Measurements from ENCODE around the gene MRFAP1L1. TPM values are rescaled to one million over a fixed set of nuclear protein-coding genes. Genes with fewer than 3 reads are reported as not detected.

Gene MRFAP1L1
- total and polyA plus RNA-seq, 8 donors, result 12.4 to 39.8 (median 21.5) TPM

DNA sequence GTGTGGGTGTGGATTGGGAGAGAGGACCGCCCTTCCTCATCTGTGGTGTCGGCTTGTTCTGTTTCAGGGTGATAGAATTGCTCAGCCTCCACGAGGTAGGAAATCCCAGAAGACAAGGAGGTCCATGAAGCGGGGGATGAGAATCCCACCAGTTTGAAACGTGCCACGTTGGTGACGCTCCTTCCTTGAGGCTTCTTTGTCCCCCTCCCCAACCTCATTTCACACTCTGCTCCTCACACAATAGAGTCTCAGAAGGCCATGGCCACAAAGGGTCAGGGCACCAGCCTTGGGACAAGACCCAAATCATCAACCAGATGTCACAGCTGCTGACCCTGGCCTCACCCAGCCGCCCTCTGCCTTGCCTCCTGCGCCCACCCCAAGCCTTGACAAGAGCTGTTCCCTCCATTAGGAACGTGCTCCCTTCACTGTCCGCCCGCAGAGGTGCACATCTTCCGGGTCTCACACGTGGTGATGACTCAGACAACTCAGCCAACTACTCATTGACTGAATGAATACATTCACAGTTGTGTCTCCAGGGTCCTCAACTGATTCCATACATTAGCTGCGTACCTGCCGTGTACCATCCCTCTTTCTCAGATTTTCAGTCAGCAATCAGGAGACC, 24.6 kb upstream of the MRFAP1L1 start:
- Histone ChIP-seq H3K4me1 (no peaks in the 10 kb centered on the region), H3K36me3 (no peaks in the 10 kb centered on the region), H3K27me3 (no peaks in the 10 kb centered on the region), H3K4me3 (no peak overlapping the region), H3K9me3 (no peaks in the 10 kb centered on the region), H3K27ac (no peak overlapping the region)
- DNase-seq (peak in 1 of 6 donors; percentile 47), FAIRE-seq (no peak), ATAC-seq (no peak)
- WGBS, 2 donors, result 73 to 81% methylated on average over 16 of the region's 16 CpGs
- TF ChIP-seq, protein P1, sequence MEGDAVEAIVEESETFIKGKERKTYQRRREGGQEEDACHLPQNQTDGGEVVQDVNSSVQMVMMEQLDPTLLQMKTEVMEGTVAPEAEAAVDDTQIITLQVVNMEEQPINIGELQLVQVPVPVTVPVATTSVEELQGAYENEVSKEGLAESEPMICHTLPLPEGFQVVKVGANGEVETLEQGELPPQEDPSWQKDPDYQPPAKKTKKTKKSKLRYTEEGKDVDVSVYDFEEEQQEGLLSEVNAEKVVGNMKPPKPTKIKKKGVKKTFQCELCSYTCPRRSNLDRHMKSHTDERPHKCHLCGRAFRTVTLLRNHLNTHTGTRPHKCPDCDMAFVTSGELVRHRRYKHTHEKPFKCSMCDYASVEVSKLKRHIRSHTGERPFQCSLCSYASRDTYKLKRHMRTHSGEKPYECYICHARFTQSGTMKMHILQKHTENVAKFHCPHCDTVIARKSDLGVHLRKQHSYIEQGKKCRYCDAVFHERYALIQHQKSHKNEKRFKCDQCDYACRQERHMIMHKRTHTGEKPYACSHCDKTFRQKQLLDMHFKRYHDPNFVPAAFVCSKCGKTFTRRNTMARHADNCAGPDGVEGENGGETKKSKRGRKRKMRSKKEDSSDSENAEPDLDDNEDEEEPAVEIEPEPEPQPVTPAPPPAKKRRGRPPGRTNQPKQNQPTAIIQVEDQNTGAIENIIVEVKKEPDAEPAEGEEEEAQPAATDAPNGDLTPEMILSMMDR (IDR thresholded peaks at IDR 0.05), result no peak
- intact Hi-C loops (cut with DNase I), result no loop called here

DNA sequence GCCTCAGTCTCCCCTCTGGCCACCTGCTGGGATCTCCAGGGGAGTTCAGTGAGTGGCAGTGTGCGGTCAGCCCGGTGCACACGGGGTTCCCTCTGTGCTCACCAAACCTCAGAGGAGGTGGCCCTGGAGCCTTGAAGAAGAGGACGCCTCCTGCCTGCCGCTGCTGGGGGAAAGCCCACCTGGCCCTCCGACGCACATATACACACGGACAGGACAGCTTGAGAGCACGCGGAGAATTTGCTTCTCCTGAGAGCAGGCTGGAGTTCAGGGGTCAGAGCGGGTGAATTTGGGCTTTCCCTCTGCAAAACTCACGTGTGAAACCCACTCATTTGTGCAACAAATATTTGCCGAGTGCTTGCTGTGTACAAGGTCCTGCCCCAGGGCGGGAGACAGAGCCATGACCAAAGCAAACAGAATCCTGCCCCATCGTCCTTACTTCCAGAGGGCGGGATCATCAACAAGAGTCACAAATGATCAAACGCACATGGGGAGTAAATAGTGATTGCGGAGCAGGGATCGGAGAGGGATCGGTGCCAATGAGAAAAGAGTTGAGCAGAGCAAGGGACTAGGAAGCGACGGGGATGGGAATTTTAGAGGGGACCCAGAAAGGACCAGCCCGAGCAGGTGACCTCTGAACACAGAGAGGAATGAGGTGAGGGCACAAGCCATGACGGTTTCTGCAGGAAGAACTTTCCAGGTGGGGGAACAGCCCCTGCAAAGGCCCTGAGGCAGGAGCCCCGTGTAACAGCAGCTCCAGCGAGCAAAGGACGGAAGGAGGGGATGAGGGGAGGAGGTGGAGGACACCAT, 23.9 kb upstream of the MRFAP1L1 start:
- Histone ChIP-seq H3K36me3 (no peaks in the 10 kb centered on the region), H3K9me3 (no peaks in the 10 kb centered on the region), H3K4me1 (no peaks in the 10 kb centered on the region), H3K27ac (no peak overlapping the region), H3K4me3 (no peak overlapping the region), H3K27me3 (no peaks in the 10 kb centered on the region)
- 71 to 74% methylated on average over 27 of the region's 27 CpGs for WGBS, 2 donors
- TF ChIP-seq, protein P1 (IDR thresholded peaks at IDR 0.05), result no peak
- DNase-seq, result no peak
- no peak for FAIRE-seq
- intact Hi-C loops (cut with DNase I), result no loop called here
- no peak for ATAC-seq

DNA sequence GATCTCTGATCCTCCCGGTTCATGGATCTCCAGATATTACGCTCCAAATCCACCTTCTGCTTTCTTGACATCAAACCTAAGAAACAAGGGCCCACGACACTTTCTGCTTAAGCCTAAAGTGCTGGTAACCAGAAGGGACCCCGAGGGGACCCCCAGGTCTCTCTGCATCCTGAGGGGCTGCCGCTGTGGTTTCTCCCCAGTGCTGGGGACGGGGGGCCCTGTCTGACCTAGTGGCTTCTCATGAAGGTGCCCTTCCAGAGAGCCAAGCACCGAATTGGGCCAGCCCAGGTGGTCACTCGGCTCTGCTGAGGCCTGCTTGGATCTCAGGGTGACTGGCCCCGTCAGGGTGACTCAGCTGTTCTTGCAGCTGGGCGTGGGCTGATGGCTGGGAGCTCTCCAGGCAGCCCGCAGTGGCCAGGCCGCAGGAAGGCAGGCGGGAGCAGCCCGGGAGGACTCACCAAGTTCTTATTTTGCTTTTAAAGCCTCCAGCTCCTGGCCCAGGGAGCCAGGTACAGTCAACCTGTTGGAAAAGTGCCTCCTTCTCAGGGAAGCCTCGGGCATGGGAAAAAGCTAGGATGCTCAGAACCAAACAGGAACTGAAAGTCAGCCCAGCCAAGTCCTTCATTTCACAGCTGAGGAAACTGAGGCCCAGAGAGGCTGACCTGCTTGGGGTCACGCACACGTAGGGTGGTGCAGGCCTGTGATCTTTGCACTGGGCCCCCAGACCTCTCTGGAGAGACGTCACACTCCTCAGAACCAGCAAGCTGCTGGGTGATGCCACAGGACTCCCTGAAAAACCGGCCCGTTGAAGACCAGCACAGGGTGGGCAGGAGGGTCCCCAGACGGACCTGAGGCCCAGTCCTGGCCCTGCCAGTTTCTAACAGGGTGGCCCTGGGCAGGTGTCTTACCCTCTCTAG, 23.0 kb upstream of the MRFAP1L1 start:
- DNase-seq (peak in 1 of 6 donors; percentile 51), FAIRE-seq (no peak), ATAC-seq (peak in 3 of 4 donors; percentile 75 to 84 (median 75))
- WGBS, 2 donors, result 74 to 83% methylated on average over 21 of the region's 21 CpGs
- Histone ChIP-seq H3K4me3 (no peak overlapping the region), H3K9me3 (no peaks in the 10 kb centered on the region), H3K27ac (no peak overlapping the region), H3K27me3 (no peaks in the 10 kb centered on the region), H3K36me3 (no peaks in the 10 kb centered on the region), H3K4me1 (no peaks in the 10 kb centered on the region)
- intact Hi-C loops (cut with DNase I), result no loop called here
- TF ChIP-seq, protein P1 (IDR thresholded peaks at IDR 0.05), result no peak

DNA sequence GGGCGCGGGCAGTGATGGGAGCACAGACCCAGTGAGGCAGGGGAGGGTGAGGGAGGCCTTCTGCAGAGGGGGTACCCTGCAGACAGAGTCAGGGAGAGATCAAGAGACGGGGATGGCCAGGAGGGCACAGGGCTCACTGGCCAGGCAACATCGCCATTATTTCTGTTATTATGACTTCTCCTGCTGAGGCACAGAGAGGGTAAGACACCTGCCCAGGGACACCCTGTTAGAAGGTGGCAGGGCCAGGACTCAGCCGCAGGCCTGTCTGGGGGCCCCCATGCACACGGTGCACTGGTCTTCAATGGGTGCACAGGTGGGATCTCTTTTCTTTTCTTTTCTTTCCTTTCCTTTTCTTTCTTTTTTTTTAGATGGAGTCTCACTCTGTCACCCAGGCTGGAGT, 22.1 kb upstream of the MRFAP1L1 start:
- no peak for DNase-seq
- 87 to 90% methylated on average over 6 of the region's 6 CpGs for WGBS, 2 donors
- Histone ChIP-seq H3K27ac (no peak overlapping the region), H3K4me1 (no peaks in the 10 kb centered on the region), H3K36me3 (no peaks in the 10 kb centered on the region), H3K27me3 (no peaks in the 10 kb centered on the region), H3K9me3 (no peaks in the 10 kb centered on the region), H3K4me3 (no peak overlapping the region)
- TF ChIP-seq, protein P1 (IDR thresholded peaks at IDR 0.05), result no peak
- intact Hi-C loops (cut with DNase I), result no loop called here
- no peak for FAIRE-seq
- ATAC-seq, result no peak
